Prostate gland (tissue), 2 donors: ENCODE results near the gene NEBL. TPM values are rescaled to one million over a fixed set of nuclear protein-coding genes. Genes with fewer than 3 reads are reported as not detected.

Source experiments
- DNase-seq: peaks from one replicate; pipeline ENCODE4 v3.0.0-alpha.2; 2019; ENCODE audit warnings: low spot score
- H3K27ac ChIP-seq, 2 donors: fragments of 200-600 bp; sonication (generic); 2 replicates each; pipeline ENCODE4 v1.5.1; 2017 to 2019
- H3K27me3 ChIP-seq: fragments of 200-600 bp; sonication (generic); replicated peaks from 2 replicates; pipeline ENCODE4 v1.5.1; 2019; ENCODE audit not compliant: insufficient read depth
- H3K36me3 ChIP-seq, 2 donors: fragments of 200-600 bp; sonication (generic); 1 replicate in 1 of 2; 2 replicates in 1 of 2; pipeline versions ENCODE4 v1.5.1 to v1.8.1; 2017 to 2019
- H3K4me1 ChIP-seq: fragments of 200-600 bp; sonication (generic); replicated peaks from 2 replicates; pipeline ENCODE4 v1.5.1; 2019
- H3K4me3 ChIP-seq, 2 donors: fragments of 200-600 bp; sonication (generic); 2 replicates each; pipeline ENCODE4 v1.5.1; 2017 to 2019
- H3K9me3 ChIP-seq: fragments of 200-600 bp; sonication (generic); 2 replicates; pipeline ENCODE4 v1.5.1; 2017
- CTCF ChIP-seq, 4 experiments: fragments of 200-600 bp in 2 of 4; fragments of 450-650 bp in 2 of 4; sonication (generic) in 2 of 4; IDR thresholded peaks; 1 replicate in 3 of 4; 2 replicates in 1 of 4; pipeline ENCODE4 v1.5.1; 2016 to 2019; ENCODE audit warnings: antibody characterized with exemption in 4 of 4, mild to moderate bottlenecking in 2 of 4, moderate library complexity in 2 of 4
- POLR2A ChIP-seq: fragments of 450-650 bp; IDR thresholded peaks from one replicate; pipeline ENCODE4 v1.6.1; 2016; ENCODE audit warnings: antibody characterized with exemption, mild to moderate bottlenecking
- POLR2AphosphoS5 ChIP-seq: sonication (generic); formaldehyde crosslinking; IDR thresholded peaks from one replicate; pipeline ENCODE4 v1.6.1; 2017; ENCODE audit warnings: antibody characterized with exemption
- WGBS: methylation state at CpG from one replicate; pipeline ENCODE4 v1.1.5; 2018; 5-methylcytosine and 5-hydroxymethylcytosine counted together
- intact Hi-C: fragments of 100-400 bp; cut with DNase I; formaldehyde crosslinking; loops from one replicate; pipeline ENCODE4 v1.14.2; 2022
- small RNA-seq, 2 donors: library from RNA; depleted of rRNA; stranded (forward); fragments of <200 nt; gene quantifications; one replicate each; pipeline ENCODE3, GENCODE V24; 2016
- total RNA-seq, 2 donors: library from RNA; depleted of rRNA; stranded (reverse); fragments of >200 nt; gene quantifications; one replicate each; pipeline ENCODE4 v1.1.0, GENCODE V29; 2016

NEBL gene
- total RNA-seq, 2 donors from 2014 or later: 22.5 to 29.0 TPM

- whole genome bisulfite sequencing: 93% methylated on average over 6 of the region's 6 CpGs
- H3K9me3 ChIP-seq: no peaks in the 10 kb centered on the region
- H3K4me3 ChIP-seq: no peak overlapping the region
- no peak for TF ChIP-seq POLR2A
- TF ChIP-seq POLR2AphosphoS5: no peak
- TF ChIP-seq CTCF (IDR thresholded peaks at IDR 0.05): no peak
- no peaks in the 10 kb centered on the region for H3K36me3 ChIP-seq
- H3K4me1 ChIP-seq: no peaks in the 10 kb centered on the region
- no peak for DNase-seq
- intact Hi-C loops: no loop called here
- H3K27me3 ChIP-seq: no peaks in the 10 kb centered on the region
- no peak overlapping the region for H3K27ac ChIP-seq
Observed at GRCh38 chr10:20740120-20740519, 157.0 kb downstream of the NEBL start.

- intact Hi-C loops: no loop called here
- Histone ChIP-seq H3K9me3 (no peaks in the 10 kb centered on the region), H3K36me3 (no peaks in the 10 kb centered on the region), H3K4me3 (no peak overlapping the region), H3K27me3 (no peaks in the 10 kb centered on the region), H3K27ac (no peak overlapping the region), H3K4me1 (no peaks in the 10 kb centered on the region)
- DNase-seq: no peak
- WGBS: 80% methylated on average over 6 of the region's 6 CpGs
- TF ChIP-seq POLR2A (no peak), POLR2AphosphoS5 (no peak), CTCF (IDR thresholded peaks at IDR 0.05) (no peak)
Observed at GRCh38 chr10:20737107-20737506, 160.0 kb downstream of the NEBL start.

Small RNAs within 50 kb of the gene (small RNA-seq; reads per million reads assigned to genes)
- gene AL157398.1 (0 reads per million in 2 donors), gene MTND1P21 (0 reads per million in 2 donors)
